WTC11 (cell line): ENCODE results near the gene STK10. TPM values are rescaled to one million over a fixed set of nuclear protein-coding genes. Genes with fewer than 3 reads are reported as not detected.
A peak's percentile ranks its signal among the peaks of the same experiment; 100 is the strongest.

Source experiments
- ATAC-seq: fragments of 200-7000 bp; cut with Tn5 transposase; 2 replicates; pipeline ENCODE4 v1.10.0; 2021; ENCODE audit warnings: mild to moderate bottlenecking, moderate library complexity
- CTCF ChIA-PET: fragments of 300-600 bp; sonication (Branson Sonifier 250); formaldehyde crosslinking; loops from one replicate; lab custom pipeline; 2021; ENCODE audit warnings: antibody characterized with exemption; lab: Charles Lee
- POLR2A ChIA-PET: fragments of 350-600 bp; sonication (Branson Sonifier 250); formaldehyde crosslinking; loops from one replicate; lab custom pipeline; 2021; ENCODE audit warnings: antibody characterized with exemption; lab: Charles Lee
- DNase-seq: peaks from one replicate; pipeline ENCODE4 v3.0.0; 2021; ENCODE audit warnings: low spot score
- H3K27ac Mint-ChIP-seq: 2 replicates; pipeline ENCODE4 v1.8.0; 2021; ENCODE audit warnings: mixed read lengths
- H3K27me3 Mint-ChIP-seq: 2 replicates; pipeline ENCODE4 v1.8.0; 2021; ENCODE audit warnings: low read depth, mild to moderate bottlenecking, moderate library complexity, mixed read lengths
- H3K36me3 Mint-ChIP-seq: 2 replicates; pipeline ENCODE4 v1.8.0; 2021; ENCODE audit warnings: mixed read lengths
- H3K4me1 Mint-ChIP-seq: 2 replicates; pipeline ENCODE4 v1.8.0; 2022; ENCODE audit warnings: mixed read lengths
- H3K4me3 Mint-ChIP-seq: 2 replicates; pipeline ENCODE4 v1.8.0; 2021; ENCODE audit warnings: mild to moderate bottlenecking, moderate library complexity, mixed read lengths
- H3K9me3 Mint-ChIP-seq: 2 replicates; pipeline ENCODE4 v1.8.0; 2021; ENCODE audit warnings: mixed read lengths
- AR ChIP-seq: fragments of 250-450 bp; sonication (Bioruptor Pico); IDR thresholded peaks from 2 replicates; pipeline ENCODE4 v1.9.0; 2021; ENCODE audit warnings: mild to moderate bottlenecking
- ARID4B ChIP-seq: sonication (generic); formaldehyde crosslinking; IDR thresholded peaks from 2 replicates; pipeline ENCODE4 v1.8.0; 2023; ENCODE audit warnings: missing genetic modification reagents, mild to moderate bottlenecking, borderline replicate concordance
- ATF1 ChIP-seq: sonication (generic); formaldehyde crosslinking; IDR thresholded peaks from 2 replicates; pipeline ENCODE4 v1.8.1; 2023; ENCODE audit warnings: mild to moderate bottlenecking, moderate library complexity, missing genetic modification reagents
- CREM ChIP-seq: sonication (generic); formaldehyde crosslinking; IDR thresholded peaks from 2 replicates; pipeline ENCODE4 v1.8.1; 2022; ENCODE audit warnings: mild to moderate bottlenecking, missing genetic modification reagents, moderate library complexity
- CTCF ChIP-seq: fragments of 200-600 bp; IDR thresholded peaks from 2 replicates; pipeline ENCODE4 v1.8.0; 2022; ENCODE audit warnings: antibody characterized with exemption
- E2F5 ChIP-seq: sonication (generic); formaldehyde crosslinking; IDR thresholded peaks from 2 replicates; pipeline ENCODE4 v1.8.1; 2022; ENCODE audit warnings: mild to moderate bottlenecking, moderate library complexity, missing genetic modification reagents
- ELF4 ChIP-seq: sonication (generic); formaldehyde crosslinking; IDR thresholded peaks from 2 replicates; pipeline ENCODE4 v1.8.1; 2022; ENCODE audit warnings: low read depth, mild to moderate bottlenecking, moderate library complexity, missing genetic modification reagents
- EMX1 ChIP-seq: fragments of 250-450 bp; sonication (Bioruptor Pico); IDR thresholded peaks from 2 replicates; pipeline ENCODE4 v1.8.0; 2021; ENCODE audit warnings: mild to moderate bottlenecking
- ETV6 ChIP-seq: sonication (generic); formaldehyde crosslinking; IDR thresholded peaks from 2 replicates; pipeline ENCODE4 v1.8.1; 2022; ENCODE audit warnings: mild to moderate bottlenecking, missing genetic modification reagents
- FOXK1 ChIP-seq: sonication (generic); formaldehyde crosslinking; IDR thresholded peaks from 2 replicates; pipeline ENCODE4 v1.8.0; 2022; ENCODE audit warnings: mild to moderate bottlenecking, moderate library complexity, missing genetic modification reagents
- GRHL2 ChIP-seq: fragments of 250-450 bp; sonication (Bioruptor Pico); IDR thresholded peaks from 2 replicates; pipeline ENCODE4 v1.8.0; 2022; ENCODE audit warnings: mild to moderate bottlenecking, moderate library complexity; ENCODE audit not compliant: insufficient replicate concordance, severe bottlenecking
- JAZF1 ChIP-seq: fragments of 250-450 bp; sonication (Bioruptor Pico); IDR thresholded peaks from 2 replicates; pipeline ENCODE4 v1.9.0; 2021; ENCODE audit warnings: moderate library complexity, mild to moderate bottlenecking, inconsistent platforms
- KAT7 ChIP-seq: sonication (generic); formaldehyde crosslinking; IDR thresholded peaks from 2 replicates; pipeline ENCODE4 v1.8.1; 2023; ENCODE audit warnings: missing genetic modification reagents, mild to moderate bottlenecking, borderline replicate concordance
- NFYB ChIP-seq: sonication (generic); formaldehyde crosslinking; conservative IDR thresholded peaks from 2 replicates; pipeline ENCODE4 v1.8.0; 2022; ENCODE audit warnings: low read depth, missing genetic modification reagents
- NR3C1 ChIP-seq: sonication (generic); formaldehyde crosslinking; conservative IDR thresholded peaks from 2 replicates; pipeline ENCODE4 v1.8.1; 2023; ENCODE audit warnings: low read depth, mild to moderate bottlenecking, missing genetic modification reagents
- PREB ChIP-seq: sonication (generic); formaldehyde crosslinking; IDR thresholded peaks from 2 replicates; pipeline ENCODE4 v1.8.1; 2022; ENCODE audit warnings: mild to moderate bottlenecking, missing genetic modification reagents, moderate library complexity, borderline replicate concordance
- TEAD1 ChIP-seq: sonication (generic); formaldehyde crosslinking; IDR thresholded peaks from 2 replicates; pipeline ENCODE4 v1.8.0; 2022; ENCODE audit warnings: mild to moderate bottlenecking, missing genetic modification reagents
- TP53 ChIP-seq: sonication (generic); formaldehyde crosslinking; IDR thresholded peaks from 2 replicates; pipeline ENCODE4 v1.8.1; 2023; ENCODE audit warnings: mild to moderate bottlenecking, missing genetic modification reagents
- ZNF263 ChIP-seq: sonication (generic); formaldehyde crosslinking; IDR thresholded peaks from 2 replicates; pipeline ENCODE4 v1.8.1; 2022; ENCODE audit warnings: low read depth, mild to moderate bottlenecking, moderate library complexity, missing genetic modification reagents
- ZNF317 ChIP-seq: sonication (generic); formaldehyde crosslinking; IDR thresholded peaks from 2 replicates; pipeline ENCODE4 v1.8.1; 2023; ENCODE audit warnings: low read depth, mild to moderate bottlenecking, moderate library complexity, missing genetic modification reagents, borderline replicate concordance
- ZNF423 ChIP-seq: fragments of 250-450 bp; sonication (Bioruptor Pico); IDR thresholded peaks from 2 replicates; pipeline ENCODE4 v2.1.2; 2022; ENCODE audit warnings: mild to moderate bottlenecking, moderate library complexity
- ZSCAN18 ChIP-seq: fragments of 250-450 bp; sonication (Bioruptor Pico); IDR thresholded peaks from 2 replicates; pipeline ENCODE4 v2.1.2; 2022; ENCODE audit warnings: mild to moderate bottlenecking, moderate library complexity
- total RNA-seq: library from RNA; stranded (reverse); gene quantifications from 3 replicates; pipeline ENCODE4 v1.2.3, GENCODE V29; 2021

Gene STK10
- total RNA-seq, 1 experiment from 2014 or later = 20.5 TPM

- TF ChIP-seq AR (CRISPR knock-in tag) = no peak
- TF ChIP-seq KAT7 (CRISPR knock-in tag) = no peak
- TF ChIP-seq EMX1 (CRISPR knock-in tag) = no peak
- TF ChIP-seq ARID4B = no peak
- TF ChIP-seq, all 79 proteins: peak for 0
These were observed 89.1 kb downstream of the STK10 start (continued) for GRCh38 chr5:172098883-172099282.

- Mint-ChIP-seq H3K4me3 (no peak overlapping the region), H3K27ac (peak overlapping the region; percentile 69; the same call in 1 of the 2 replicates), H3K9me3 (peaks cover 4% of the 10 kb centered on the region; the same call in 1 of the 2 replicates), H3K4me1 (peaks cover 13% of the 10 kb centered on the region), H3K27me3 (no peaks in the 10 kb centered on the region), H3K36me3 (no peaks in the 10 kb centered on the region)
- ChIA-PET POLR2A (no interaction called here), CTCF (interaction anchor here (0.5 kb wide), 1 partner anchor 224 kb away, joined by 6 read pairs; no protein-coding TSS in a partner anchor)
- ATAC-seq = no peak
- no peak for DNase-seq
- no peak for TF ChIP-seq TEAD1
- TF ChIP-seq ZNF423 (CRISPR knock-in tag) = no peak
- no peak for TF ChIP-seq ZNF263 (CRISPR knock-in tag)
- TF ChIP-seq CREM = no peak
- no peak for TF ChIP-seq E2F5 (CRISPR knock-in tag)
- no peak for TF ChIP-seq ATF1 (CRISPR knock-in tag)
These were observed 90.0 kb downstream of the STK10 start for GRCh38 chr5:172098046-172098445.

- H3K9me3 Mint-ChIP-seq = peaks cover 4% of the 10 kb centered on the region; the same call in 1 of the 2 replicates
- DNase-seq = no peak
- no peaks in the 10 kb centered on the region for H3K36me3 Mint-ChIP-seq
- peaks cover 8% of the 10 kb centered on the region for H3K4me1 Mint-ChIP-seq
- no peak overlapping the region for H3K27ac Mint-ChIP-seq
- ChIA-PET POLR2A (no interaction called here), CTCF (interaction anchor here (0.5 to 2.6 kb wide), 2 partner anchors 185 to 223 kb away, joined by 6 to 9 read pairs; no protein-coding TSS in a partner anchor)
- H3K27me3 Mint-ChIP-seq = no peaks in the 10 kb centered on the region
- no peak overlapping the region for H3K4me3 Mint-ChIP-seq
- ATAC-seq = no peak
- no peak for TF ChIP-seq ZNF317 (CRISPR knock-in tag)
- TF ChIP-seq JAZF1 = no peak
- TF ChIP-seq ZSCAN18 (CRISPR knock-in tag) = no peak
- TF ChIP-seq NFYB (CRISPR knock-in tag) = no peak
- TF ChIP-seq NR3C1 = no peak
- TF ChIP-seq CTCF = no peak
- TF ChIP-seq PREB (CRISPR knock-in tag) = no peak
- no peak for TF ChIP-seq FOXK1
- no peak for TF ChIP-seq ELF4 (CRISPR knock-in tag)
- no peak for TF ChIP-seq TP53
- no peak for TF ChIP-seq ETV6
- no peak for TF ChIP-seq GRHL2
These were observed 90.7 kb downstream of the STK10 start for GRCh38 chr5:172097356-172097755.
